DND-41 (cell line): ENCODE measurements around the gene SPEG.

ENCODE experiments used
- ATAC-seq: fragments of 200-7000 bp; cut with Tn5 transposase; 3 replicates; pipeline ENCODE4 v1.9.1; 2021; ENCODE audit warnings: low read depth; ENCODE audit not compliant: insufficient read depth
- DNase-seq: peaks from one replicate; pipeline ENCODE4 v3.0.0-alpha.2; 2020
- H2AFZ ChIP-seq: 2 replicates; pipeline ENCODE4 v1.6.0; 2012; ENCODE audit warnings: low read depth, low read length
- H3K27ac ChIP-seq: 2 replicates; pipeline ENCODE4 v1.5.1; 2012; ENCODE audit warnings: low read length, inconsistent platforms
- H3K27me3 ChIP-seq: fragments of 200-600 bp; sonication (generic); 2 replicates; pipeline ENCODE4 v1.6.0; 2012; ENCODE audit warnings: low read length, mild to moderate bottlenecking, inconsistent platforms; ENCODE audit not compliant: insufficient read depth, poor library complexity
- H3K36me3 ChIP-seq: 2 replicates; pipeline ENCODE4 v1.5.1; 2012; ENCODE audit warnings: low read length, inconsistent platforms; ENCODE audit not compliant: insufficient read depth
- H3K4me1 ChIP-seq: 2 replicates; pipeline ENCODE4 v1.5.1; 2012; ENCODE audit warnings: mild to moderate bottlenecking, low read length; ENCODE audit not compliant: insufficient read depth
- H3K4me2 ChIP-seq: 2 replicates; pipeline ENCODE4 v1.6.0; 2012; ENCODE audit warnings: mild to moderate bottlenecking, moderate library complexity, low read length, inconsistent platforms; ENCODE audit not compliant: insufficient read depth
- H3K4me3 ChIP-seq, 2 experiments: fragments of 200-600 bp in 1 of 2; shearing (Covaris generic) in 1 of 2; 2 replicates each; pipeline ENCODE4 v1.5.1; 2012 to 2016; ENCODE audit warnings: inconsistent platforms in 2 of 2, low read length in 2 of 2, mild to moderate bottlenecking in 2 of 2, low read depth in 1 of 2, moderate library complexity in 1 of 2
- H3K79me2 ChIP-seq: 2 replicates; pipeline ENCODE4 v1.6.0; 2012; ENCODE audit warnings: low read length, inconsistent platforms; ENCODE audit not compliant: insufficient read depth
- H3K9ac ChIP-seq: 2 replicates; pipeline ENCODE4 v1.6.0; 2012; ENCODE audit warnings: low read depth, mild to moderate bottlenecking, inconsistent platforms, low read length, moderate library complexity
- H3K9me3 ChIP-seq: 2 replicates; pipeline ENCODE4 v1.5.1; 2012; ENCODE audit warnings: low read length, moderate library complexity, mild to moderate bottlenecking, inconsistent platforms; ENCODE audit not compliant: insufficient read depth, severe bottlenecking
- H4K20me1 ChIP-seq: 2 replicates; pipeline ENCODE4 v1.6.0; 2012; ENCODE audit warnings: low read length; ENCODE audit not compliant: insufficient read depth
- CTCF ChIP-seq: IDR thresholded peaks from 2 replicates; pipeline ENCODE4 v1.5.1; 2012; ENCODE audit warnings: borderline replicate concordance, low read length, moderate library complexity, mild to moderate bottlenecking; ENCODE audit not compliant: poor library complexity, severe bottlenecking; ENCODE audit errors: extremely low read depth
- EZH2 ChIP-seq: IDR thresholded peaks from 3 replicates; pipeline ENCODE4 v1.6.1; 2012; ENCODE audit warnings: borderline replicate concordance, low read depth, mild to moderate bottlenecking, moderate library complexity, low read length, inconsistent platforms; ENCODE audit not compliant: severe bottlenecking

SPEG gene

GRCh38 chr2:219446101-219446504 lies 11.5 kb downstream of the SPEG start:
- Histone ChIP-seq H3K9ac (no peak overlapping the region), H3K27ac (no peak overlapping the region), H3K4me2 (no peak overlapping the region), H3K79me2 (no peaks in the 10 kb centered on the region), H4K20me1 (no peaks in the 10 kb centered on the region; the same call in 1 of the 2 replicates), H3K9me3 (no peaks in the 10 kb centered on the region), H3K4me3 (no peak overlapping the region), H3K4me1 (peaks cover 15% of the 10 kb centered on the region), H3K36me3 (no peaks in the 10 kb centered on the region; the same call in 1 of the 2 replicates), H3K27me3 (peaks cover 5% of the 10 kb centered on the region), H2AFZ (no peak overlapping the region)
- no peak for DNase-seq
- ATAC-seq = no peak
- no peak for TF ChIP-seq EZH2
- no peak for TF ChIP-seq CTCF

GRCh38 chr2:219446689-219447088 lies 12.0 kb downstream of the SPEG start:
- Histone ChIP-seq H3K27ac (no peak overlapping the region), H3K4me3 (no peak overlapping the region), H4K20me1 (no peaks in the 10 kb centered on the region; the same call in 1 of the 2 replicates), H2AFZ (no peak overlapping the region), H3K9ac (no peak overlapping the region), H3K27me3 (no peaks in the 10 kb centered on the region), H3K36me3 (no peaks in the 10 kb centered on the region; the same call in 1 of the 2 replicates), H3K79me2 (no peaks in the 10 kb centered on the region), H3K4me1 (peaks cover 10% of the 10 kb centered on the region), H3K9me3 (no peaks in the 10 kb centered on the region), H3K4me2 (no peak overlapping the region)
- no peak for ATAC-seq
- no peak for TF ChIP-seq EZH2
- no peak for TF ChIP-seq CTCF
- DNase-seq = no peak

DNA sequence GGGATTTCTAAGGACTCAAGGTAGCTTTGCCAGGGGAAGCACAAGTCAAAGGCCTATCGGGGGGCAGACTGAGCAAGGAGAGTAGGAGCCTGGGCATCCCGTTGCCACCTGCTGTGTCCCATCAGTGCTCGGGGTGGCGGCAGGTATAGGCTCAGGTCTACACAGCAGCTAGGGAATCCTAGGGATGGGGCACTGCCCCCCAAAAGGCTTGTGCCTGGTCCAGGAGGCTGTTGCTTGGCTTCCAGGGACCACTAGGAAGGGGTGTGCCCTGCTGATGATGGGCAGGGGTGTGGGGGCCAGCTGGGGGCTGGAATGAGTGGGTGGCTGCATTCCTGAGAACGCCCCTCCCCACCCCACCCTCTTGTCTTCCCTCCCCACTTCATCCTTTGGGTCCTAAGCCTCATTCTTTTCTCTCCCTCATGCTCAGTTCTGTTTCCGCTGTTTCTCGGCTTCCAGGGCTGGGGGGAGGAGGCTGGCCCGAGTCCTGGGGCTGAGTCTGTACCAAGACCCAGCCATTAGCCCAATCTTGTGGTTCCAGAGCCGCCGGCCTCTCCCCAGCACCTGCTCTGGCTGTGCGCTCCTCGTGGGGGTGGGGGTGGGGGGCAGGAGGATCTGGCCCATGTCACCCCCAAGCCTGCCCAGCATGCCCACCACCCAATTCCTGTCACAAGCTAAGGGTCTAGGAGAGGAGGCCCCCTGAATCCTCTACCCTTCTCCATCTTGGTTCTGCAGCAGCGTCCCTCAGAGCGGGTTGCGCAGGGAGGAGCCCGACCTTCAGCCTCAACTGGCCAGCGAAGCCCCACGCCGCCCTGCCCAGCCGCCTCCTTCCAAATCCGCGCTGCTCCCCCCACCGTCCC lies 12.8 kb downstream of the SPEG start:
- Histone ChIP-seq H3K36me3 (no peaks in the 10 kb centered on the region; the same call in 1 of the 2 replicates), H3K79me2 (no peaks in the 10 kb centered on the region), H3K4me1 (peaks cover 8% of the 10 kb centered on the region), H3K4me3 (no peak overlapping the region), H3K9ac (no peak overlapping the region), H2AFZ (no peak overlapping the region), H3K4me2 (no peak overlapping the region), H4K20me1 (no peaks in the 10 kb centered on the region; the same call in 1 of the 2 replicates), H3K27ac (no peak overlapping the region), H3K9me3 (no peaks in the 10 kb centered on the region), H3K27me3 (no peaks in the 10 kb centered on the region)
- TF ChIP-seq CTCF = no peak
- TF ChIP-seq EZH2 = no peak
- ATAC-seq (no peak), DNase-seq (no peak)
